ENCODE data around the gene PRKG1.

PRKG1 gene

GRCh38 chr10:52312942-52313255, 1238.6 kb downstream of the PRKG1 start:
- DNase-seq (ENCODE audit: low read depth): no peak
- no peak for TF ChIP-seq CTCF (IDR thresholded peaks at IDR 0.05; ENCODE audit: insufficient read depth, low read depth, low read length, missing control alignments)
- no peak overlapping the region for H3K4me3 ChIP-seq (ENCODE audit: low read depth, low read length)

GRCh38 chr10:52313256-52313932, 1239.1 kb downstream of the PRKG1 start:
- TF ChIP-seq CTCF (IDR thresholded peaks at IDR 0.05; ENCODE audit: insufficient read depth, low read depth, low read length, missing control alignments): no peak
- H3K4me3 ChIP-seq (ENCODE audit: low read depth, low read length): no peak overlapping the region
- DNase-seq (ENCODE audit: low read depth): no peak

GRCh38 chr10:52313933-52314821, 1239.9 kb downstream of the PRKG1 start, which contains the start of gene DKK1:
DKK1 (plus strand) TSS chr10:52314281; CDS start chr10:52314435, 154 bp downstream.
- DNase-seq (ENCODE audit: low read depth): peak; percentile 39
- peak; percentile 62 for TF ChIP-seq CTCF (IDR thresholded peaks at IDR 0.05; ENCODE audit: insufficient read depth, low read depth, low read length, missing control alignments)
- no peak within 1 kb of the TSS for H3K4me3 ChIP-seq (ENCODE audit: low read depth, low read length)

- no peak for DNase-seq (ENCODE audit: low read depth)
- no peak overlapping the region for H3K4me3 ChIP-seq (ENCODE audit: low read depth, low read length)
Observed at GRCh38 chr10:52314822-52315552, 1240.7 kb downstream of the PRKG1 start.

GRCh38 chr10:52316001-52316400, 1241.7 kb downstream of the PRKG1 start:
- DNase-seq (ENCODE audit: low read depth): no peak
- no peak for TF ChIP-seq CTCF (IDR thresholded peaks at IDR 0.05; ENCODE audit: insufficient read depth, low read depth, low read length, missing control alignments)

More at GRCh38 chr10:52314822-52315552, 1240.7 kb downstream of the PRKG1 start:
- TF ChIP-seq CTCF (IDR thresholded peaks at IDR 0.05; ENCODE audit: insufficient read depth, low read depth, low read length, missing control alignments): no peak

GRCh38 chr10:52316500-52316899, 1242.2 kb downstream of the PRKG1 start:
- H3K4me3 ChIP-seq (ENCODE audit: low read depth, low read length): no peak overlapping the region
- TF ChIP-seq CTCF (IDR thresholded peaks at IDR 0.05; ENCODE audit: insufficient read depth, low read depth, low read length, missing control alignments): no peak
- DNase-seq (ENCODE audit: low read depth): no peak

More at GRCh38 chr10:52316001-52316400, 1241.7 kb downstream of the PRKG1 start:
- H3K4me3 ChIP-seq (ENCODE audit: low read depth, low read length): no peak overlapping the region
